K562 (cell line): ENCODE data around the gene GMDS.

Experiments used
- CTCF ChIP-seq, 3 experiments: IDR thresholded peaks in 2 of 3; conservative IDR thresholded peaks in 1 of 3; 2 replicates each; pipeline ENCODE4 v1.5.1; 2011 to 2012; ENCODE audit warnings: low read length in 3 of 3, mild to moderate bottlenecking in 3 of 3, control low read depth in 2 of 3, improper control_type of control experiment in 1 of 3, inconsistent platforms in 1 of 3, low read depth in 1 of 3, mixed read lengths in 1 of 3, moderate library complexity in 1 of 3; ENCODE audit not compliant: insufficient read depth in 2 of 3
- MEIS2 ChIP-seq: fragments of 450-650 bp; IDR thresholded peaks from 2 replicates; pipeline ENCODE4 v1.6.1; 2014; ENCODE audit warnings: mild to moderate bottlenecking; ENCODE audit not compliant: partially characterized antibody
- MXI1 ChIP-seq: IDR thresholded peaks from 2 replicates; pipeline ENCODE4 v1.6.1; 2011; ENCODE audit warnings: low read depth, mild to moderate bottlenecking, improper control_type of control experiment, low read length
- NFIC ChIP-seq: fragments of 450-650 bp; IDR thresholded peaks from 2 replicates; pipeline ENCODE4 v1.6.1; 2017; ENCODE audit warnings: mild to moderate bottlenecking, inconsistent platforms
- NR3C1 ChIP-seq: sonication (generic); formaldehyde crosslinking; IDR thresholded peaks from 2 replicates; pipeline ENCODE4 v1.8.1; 2022; ENCODE audit warnings: missing genetic modification reagents
- POLR2A ChIP-seq: fragments of 450-650 bp; conservative IDR thresholded peaks from 2 replicates; pipeline ENCODE4 v1.6.1; 2016
- POLR2AphosphoS5 ChIP-seq: IDR thresholded peaks from 2 replicates; pipeline ENCODE4 v1.6.1; 2011; ENCODE audit warnings: mild to moderate bottlenecking, low read depth, low read length, moderate library complexity; ENCODE audit not compliant: control insufficient read depth, insufficient read depth
- RFX1 ChIP-seq: fragments of 450-650 bp; IDR thresholded peaks from 2 replicates; pipeline ENCODE4 v1.6.1; 2016; ENCODE audit warnings: mild to moderate bottlenecking, moderate library complexity
- SAP30 ChIP-seq: fragments of 200-600 bp; sonication (generic); IDR thresholded peaks from 2 replicates; pipeline ENCODE4 v1.6.1; 2012; ENCODE audit warnings: borderline replicate concordance, low read depth, mild to moderate bottlenecking, moderate library complexity, low read length, control low read depth, inconsistent platforms; ENCODE audit not compliant: insufficient read depth, poor library complexity, severe bottlenecking
- SMC3 ChIP-seq: conservative IDR thresholded peaks from 2 replicates; pipeline ENCODE4 v1.6.1; 2011; ENCODE audit warnings: low read depth, low read length, improper control_type of control experiment; ENCODE audit not compliant: insufficient read depth
- SPI1 ChIP-seq: IDR thresholded peaks from 2 replicates; pipeline ENCODE4 v1.6.1; 2011; ENCODE audit warnings: low read depth, low read length, control low read depth, borderline replicate concordance
- TCF7L2 ChIP-seq: fragments of 150-350 bp; IDR thresholded peaks from 2 replicates; pipeline ENCODE4 v1.6.1; 2016; ENCODE audit warnings: low read depth, mild to moderate bottlenecking, low read length, moderate library complexity
- TGIF2 ChIP-seq: sonication (generic); formaldehyde crosslinking; IDR thresholded peaks from 2 replicates; pipeline ENCODE4 v1.8.1; 2022; ENCODE audit warnings: mild to moderate bottlenecking, missing genetic modification reagents, moderate library complexity

- TF ChIP-seq NFIC (no peak), CTCF (IDR thresholded peaks at IDR 0.05 in 2 of 3, conservative IDR thresholded peaks at IDR 0.05 in 1 of 3; ENCODE audit: insufficient read depth in 2 of 3, low read depth in 1 of 3, low read length in 3 of 3) (no peak), POLR2A (no peak), NR3C1 (CRISPR knock-in tag) (no peak), SPI1 (no peak), POLR2AphosphoS5 (no peak), SAP30 (no peak), MXI1 (no peak), TGIF2 (CRISPR knock-in tag) (no peak), MEIS2 (no peak), SMC3 (no peak), RFX1 (no peak), TCF7L2 (no peak)
Observed at GRCh38 chr6:2230659-2231277, 14.6 kb downstream of the GMDS start.
